NCI-H2227 treated with DMSO at 0.1 percent for 48 hours (cell line): ENCODE data around the gene APBA3.
A peak's percentile ranks its signal among the peaks of the same experiment; 100 is the strongest.
"Not testable (repeated sequence)": the region's sequence is repeated elsewhere in the genome, so short reads cannot be mapped to it uniquely, and the experiment has no call there.

Experiments
- DNase-seq: peaks from one replicate; lab custom pipeline; 2025; lab: John Stamatoyannopoulos, UW

Gene APBA3

GRCh38 chr19:3770136-3770999, 8.9 kb upstream of the APBA3 start:
- DNase-seq, result no peak

GRCh38 chr19:3769494-3769893, 8.0 kb upstream of the APBA3 start:
- no peak for DNase-seq

- no peak for DNase-seq
These were observed 7.2 kb upstream of the APBA3 start for GRCh38 chr19:3768748-3769099.

- DNase-seq, result no peak
These were observed 6.7 kb upstream of the APBA3 start for GRCh38 chr19:3768015-3768747.

GRCh38 chr19:3767050-3767449, 5.6 kb upstream of the APBA3 start:
- no peak for DNase-seq

- no peak for DNase-seq
These were observed 5.0 kb upstream of the APBA3 start for GRCh38 chr19:3766520-3766919.

- not testable (repeated sequence) for DNase-seq
These were observed 4.3 kb upstream of the APBA3 start for GRCh38 chr19:3765757-3766156.

- no peak for DNase-seq
These were observed 3.6 kb upstream of the APBA3 start for GRCh38 chr19:3765121-3765520.

- peak; percentile 97 for DNase-seq
These were observed 1.3 kb upstream of the APBA3 start, which contains the start of gene MRPL54 for GRCh38 chr19:3762501-3763459. Gene MRPL54, plus strand, starts transcription at chr19:3762682. Its CDS starts 19 bp downstream, at chr19:3762701.

GRCh38 chr19:3762130-3762473, 610 bp upstream of the APBA3 start:
- no peak for DNase-seq

GRCh38 chr19:3760871-3761361, 576 bp downstream of the APBA3 start:
- DNase-seq, result no peak

GRCh38 chr19:3759482-3760254, 1.8 kb downstream of the APBA3 start:
- DNase-seq, result no peak

- not testable (repeated sequence) for DNase-seq
These were observed 3.2 kb downstream of the APBA3 start for GRCh38 chr19:3758297-3758696.

- not testable (repeated sequence) for DNase-seq
These were observed 3.8 kb downstream of the APBA3 start for GRCh38 chr19:3757705-3758104.

- DNase-seq, result no peak
These were observed 7.7 kb downstream of the APBA3 start for GRCh38 chr19:3753631-3754410.

GRCh38 chr19:3752492-3752891, 9.0 kb downstream of the APBA3 start:
- no peak for DNase-seq

GRCh38 chr19:3751236-3751635, 10.3 kb downstream of the APBA3 start:
- no peak for DNase-seq

- DNase-seq, result no peak
These were observed 11.3 kb downstream of the APBA3 start for GRCh38 chr19:3750211-3750610.

GRCh38 chr19:3748965-3749364, 12.5 kb downstream of the APBA3 start:
- DNase-seq, result no peak

GRCh38 chr19:3746371-3747056, 15.0 kb downstream of the APBA3 start:
- no peak for DNase-seq
